ENCODE data around the gene GZMB.
A peak's percentile ranks its signal among the peaks of the same experiment; 100 is the strongest.
"Not testable (repeated sequence)": the region's sequence is repeated elsewhere in the genome, so short reads cannot be mapped to it uniquely, and the experiment has no call there.

Gene GZMB

GRCh38 chr14:24659916-24660570 is 26.1 kb upstream of the GZMB start:
- DNase-seq, result no peak
- TF ChIP-seq GATA1 (IDR thresholded peaks at IDR 0.05; ENCODE audit: low read depth, low read length) (no peak), POLR2A (IDR thresholded peaks at IDR 0.05; ENCODE audit: low read length) (no peak)

GRCh38 chr14:24648361-24648760 is 14.4 kb upstream of the GZMB start:
- not testable (repeated sequence) for DNase-seq

- TF ChIP-seq GATA1 (IDR thresholded peaks at IDR 0.05; ENCODE audit: low read depth, low read length) (no peak), POLR2A (IDR thresholded peaks at IDR 0.05; ENCODE audit: low read length) (no peak)
- no peak for DNase-seq
These were observed 5.9 kb upstream of the GZMB start for GRCh38 chr14:24639905-24640304.

- no peak for TF ChIP-seq GATA1 (IDR thresholded peaks at IDR 0.05; ENCODE audit: low read depth, low read length)
- TF ChIP-seq POLR2A (IDR thresholded peaks at IDR 0.05; ENCODE audit: low read length), result no peak
- no peak for DNase-seq
These were observed 5.3 kb upstream of the GZMB start for GRCh38 chr14:24639270-24639669.

GRCh38 chr14:24633353-24633752 is 637 bp downstream of the GZMB start:
- TF ChIP-seq GATA1 (IDR thresholded peaks at IDR 0.05; ENCODE audit: low read depth, low read length) (no peak), POLR2A (IDR thresholded peaks at IDR 0.05; ENCODE audit: low read length) (no peak)
- DNase-seq, result no peak

- DNase-seq, result no peak
- TF ChIP-seq GATA1 (IDR thresholded peaks at IDR 0.05; ENCODE audit: low read depth, low read length) (no peak), POLR2A (IDR thresholded peaks at IDR 0.05; ENCODE audit: low read length) (no peak)
These were observed 1.2 kb downstream of the GZMB start for GRCh38 chr14:24632761-24633160.

GRCh38 chr14:24632336-24632735 is 1.7 kb downstream of the GZMB start:
- no peak for DNase-seq
- TF ChIP-seq GATA1 (IDR thresholded peaks at IDR 0.05; ENCODE audit: low read depth, low read length) (no peak), POLR2A (IDR thresholded peaks at IDR 0.05; ENCODE audit: low read length) (no peak)

GRCh38 chr14:24631749-24632335 is 2.1 kb downstream of the GZMB start:
- no peak for DNase-seq
- no peak for TF ChIP-seq GATA1 (IDR thresholded peaks at IDR 0.05; ENCODE audit: low read depth, low read length)
- TF ChIP-seq POLR2A (IDR thresholded peaks at IDR 0.05; ENCODE audit: low read length), result no peak

GRCh38 chr14:24630872-24631477 is 3.0 kb downstream of the GZMB start:
- DNase-seq, result no peak
- no peak for TF ChIP-seq GATA1 (IDR thresholded peaks at IDR 0.05; ENCODE audit: low read depth, low read length)
- TF ChIP-seq POLR2A (IDR thresholded peaks at IDR 0.05; ENCODE audit: low read length), result no peak

- DNase-seq, result no peak
These were observed 3.7 kb downstream of the GZMB start for GRCh38 chr14:24630087-24630871.

GRCh38 chr14:24629521-24629920 is 4.5 kb downstream of the GZMB start:
- TF ChIP-seq GATA1 (IDR thresholded peaks at IDR 0.05; ENCODE audit: low read depth, low read length) (no peak), POLR2A (IDR thresholded peaks at IDR 0.05; ENCODE audit: low read length) (no peak)
- no peak for DNase-seq

More at GRCh38 chr14:24630087-24630871, 3.7 kb downstream of the GZMB start:
- TF ChIP-seq POLR2A (IDR thresholded peaks at IDR 0.05; ENCODE audit: low read length) (no peak), GATA1 (IDR thresholded peaks at IDR 0.05; ENCODE audit: low read depth, low read length) (no peak)

GRCh38 chr14:24613747-24614146 is 20.2 kb downstream of the GZMB start:
- TF ChIP-seq POLR2A (IDR thresholded peaks at IDR 0.05; ENCODE audit: low read length) (no peak), GATA1 (IDR thresholded peaks at IDR 0.05; ENCODE audit: low read depth, low read length) (no peak)
- DNase-seq, result no peak

GRCh38 chr14:24613241-24613640 is 20.7 kb downstream of the GZMB start:
- TF ChIP-seq GATA1 (IDR thresholded peaks at IDR 0.05; ENCODE audit: low read depth, low read length), result no peak
- no peak for TF ChIP-seq POLR2A (IDR thresholded peaks at IDR 0.05; ENCODE audit: low read length)
- DNase-seq, result no peak

- TF ChIP-seq POLR2A (IDR thresholded peaks at IDR 0.05; ENCODE audit: low read length) (no peak), GATA1 (IDR thresholded peaks at IDR 0.05; ENCODE audit: low read depth, low read length) (no peak)
- DNase-seq, result peak in 1 of 2 experiments; percentile 8
These were observed 21.8 kb downstream of the GZMB start for GRCh38 chr14:24612196-24612595.
